Esophagus squamous epithelium (tissue), 5 donors: Measurements from ENCODE around the gene ANKRD17. TPM values are rescaled to one million over a fixed set of nuclear protein-coding genes. Genes with fewer than 3 reads are reported as not detected.

Source experiments
- DNase-seq: peaks from one replicate; lab custom pipeline; 2025; lab: John Stamatoyannopoulos, UW
- H3K27ac ChIP-seq, 4 donors: fragments of 200-600 bp; sonication (generic); one replicate each; pipeline ENCODE4 v1.5.1; 2016 to 2019; ENCODE audit warnings: mild to moderate bottlenecking in 1 of 4
- H3K27me3 ChIP-seq, 4 donors: fragments of 200-600 bp; sonication (generic); 1 replicate in 3 of 4; 2 replicates in 1 of 4; pipeline versions ENCODE4 v1.5.1 to v1.6.0; 2017 to 2021; ENCODE audit warnings: antibody characterized with exemption in 1 of 4
- H3K36me3 ChIP-seq, 3 donors: fragments of 200-600 bp; sonication (generic); one replicate each; pipeline ENCODE4 v1.5.1; 2016 to 2019
- H3K4me1 ChIP-seq, 3 donors: fragments of 200-600 bp; sonication (generic); one replicate each; pipeline ENCODE4 v1.5.1; 2017 to 2019
- H3K4me3 ChIP-seq, 4 donors: fragments of 200-600 bp; sonication (generic); 1 replicate in 3 of 4; 2 replicates in 1 of 4; pipeline ENCODE4 v1.5.1; 2016 to 2019; ENCODE audit warnings: mild to moderate bottlenecking in 2 of 4, moderate library complexity in 1 of 4
- H3K9me3 ChIP-seq, 3 donors: fragments of 200-600 bp; sonication (generic); one replicate each; pipeline ENCODE4 v1.5.1; 2016 to 2019
- POLR2A ChIP-seq, 4 donors: fragments of 450-650 bp; IDR thresholded peaks; one replicate each; pipeline ENCODE4 v1.6.1; 2017; ENCODE audit warnings: antibody characterized with exemption in 4 of 4, mild to moderate bottlenecking in 4 of 4, moderate library complexity in 3 of 4
- WGBS, 2 donors: methylation state at CpG; one replicate each; pipeline ENCODE4 v1.1.5; 2018; 5-methylcytosine and 5-hydroxymethylcytosine counted together
- intact Hi-C: fragments of 100-400 bp; cut with DNase I; formaldehyde crosslinking; loops from one replicate; pipeline ENCODE4 v1.15.0; 2022
- total RNA-seq, 4 donors: library from RNA; depleted of rRNA; stranded (reverse); fragments of >200 nt; gene quantifications; one replicate each; pipeline ENCODE4 v1.1.0, GENCODE V29; 2016
- TF ChIP-seq, protein P1 (sequence below), 6 experiments: fragments of 450-650 bp in 4 of 6; fragments of 200-600 bp in 2 of 6; sonication (generic) in 2 of 6; IDR thresholded peaks; one replicate each; pipeline ENCODE4 v1.5.1; 2016 to 2019; ENCODE audit warnings: antibody characterized with exemption in 6 of 6, mild to moderate bottlenecking in 4 of 6, moderate library complexity in 4 of 6
- donor health status: DM: yes; HTN: yes; CAD: no.

Gene ANKRD17
- total RNA-seq, 4 donors from 2014 or later: 31.3 to 55.5 (median 47.5) TPM

DNA sequence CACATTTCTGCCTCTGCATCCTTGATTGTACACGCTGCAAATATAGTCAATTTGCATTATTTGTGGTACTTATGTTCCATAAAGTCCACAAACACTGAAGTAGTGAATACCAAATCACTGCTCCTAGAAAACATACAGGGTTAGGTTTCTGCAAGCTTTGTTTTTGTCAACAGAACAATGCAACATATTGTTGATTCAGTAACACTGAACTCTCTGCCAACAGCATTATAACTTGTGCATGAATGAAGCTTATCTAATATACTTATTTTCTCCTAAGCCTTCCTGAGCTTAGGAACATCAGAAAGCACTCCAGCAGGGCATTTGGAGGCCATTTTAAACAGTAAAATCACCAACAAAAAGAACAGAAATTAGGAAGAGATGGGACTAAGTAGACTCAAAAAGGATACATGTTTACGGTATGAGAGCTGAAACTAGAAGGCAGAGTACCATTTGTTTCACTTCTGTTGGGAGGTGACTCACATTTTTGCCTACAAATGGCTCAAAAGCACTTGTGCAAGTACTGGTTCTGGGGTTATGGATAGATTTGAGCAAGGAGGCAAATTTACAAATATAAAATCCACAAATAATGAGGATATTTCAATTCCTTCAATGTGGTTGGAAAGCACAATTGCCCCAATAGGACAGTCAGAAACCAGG lies 203.2 kb downstream of the ANKRD17 start:
- Histone ChIP-seq H3K36me3 (peaks cover 5 to 73% (median 31%) of the 10 kb centered on the region in 3 donors), H3K4me1 (no peaks in the 10 kb centered on the region), H3K27me3 (no peaks in the 10 kb centered on the region), H3K4me3 (no peak overlapping the region), H3K9me3 (no peaks in the 10 kb centered on the region), H3K27ac (no peak overlapping the region)
- WGBS, 2 donors: 83 to 85% methylated on average over 2 of the region's 2 CpGs
- TF ChIP-seq, protein P1, sequence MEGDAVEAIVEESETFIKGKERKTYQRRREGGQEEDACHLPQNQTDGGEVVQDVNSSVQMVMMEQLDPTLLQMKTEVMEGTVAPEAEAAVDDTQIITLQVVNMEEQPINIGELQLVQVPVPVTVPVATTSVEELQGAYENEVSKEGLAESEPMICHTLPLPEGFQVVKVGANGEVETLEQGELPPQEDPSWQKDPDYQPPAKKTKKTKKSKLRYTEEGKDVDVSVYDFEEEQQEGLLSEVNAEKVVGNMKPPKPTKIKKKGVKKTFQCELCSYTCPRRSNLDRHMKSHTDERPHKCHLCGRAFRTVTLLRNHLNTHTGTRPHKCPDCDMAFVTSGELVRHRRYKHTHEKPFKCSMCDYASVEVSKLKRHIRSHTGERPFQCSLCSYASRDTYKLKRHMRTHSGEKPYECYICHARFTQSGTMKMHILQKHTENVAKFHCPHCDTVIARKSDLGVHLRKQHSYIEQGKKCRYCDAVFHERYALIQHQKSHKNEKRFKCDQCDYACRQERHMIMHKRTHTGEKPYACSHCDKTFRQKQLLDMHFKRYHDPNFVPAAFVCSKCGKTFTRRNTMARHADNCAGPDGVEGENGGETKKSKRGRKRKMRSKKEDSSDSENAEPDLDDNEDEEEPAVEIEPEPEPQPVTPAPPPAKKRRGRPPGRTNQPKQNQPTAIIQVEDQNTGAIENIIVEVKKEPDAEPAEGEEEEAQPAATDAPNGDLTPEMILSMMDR (IDR thresholded peaks at IDR 0.05): no peak
- no peak for TF ChIP-seq POLR2A (IDR thresholded peaks at IDR 0.05)
- intact Hi-C loops: no loop called here
- no peak for DNase-seq

DNA sequence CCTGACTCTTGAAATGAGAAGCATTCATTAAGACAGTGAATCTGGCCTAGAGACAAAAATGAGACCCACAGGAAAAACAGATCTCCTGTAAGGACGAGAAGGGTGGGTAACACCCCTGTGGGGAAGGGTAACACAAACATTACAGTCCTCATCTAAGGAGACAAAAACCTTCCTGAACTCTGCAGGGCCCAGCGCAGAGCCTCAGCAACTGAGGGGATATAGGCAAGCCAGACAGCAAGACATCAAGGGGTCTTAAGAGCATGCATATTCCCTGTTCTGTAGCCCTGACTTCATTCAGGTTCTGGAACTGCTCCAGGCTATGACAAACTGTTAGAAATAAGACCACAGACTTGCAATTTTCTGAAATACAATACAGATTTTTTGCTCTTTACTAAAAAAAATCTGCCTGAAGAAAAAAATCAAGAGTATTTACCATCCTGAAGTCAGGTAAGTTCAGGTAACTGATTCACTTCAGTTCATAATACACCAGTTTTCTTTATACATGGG lies 204.6 kb downstream of the ANKRD17 start:
- H3K36me3 ChIP-seq: peaks cover 5 to 60% (median 23%) of the 10 kb centered on the region in 3 donors
- no peak for TF ChIP-seq POLR2A (IDR thresholded peaks at IDR 0.05)
- TF ChIP-seq, protein P1 (IDR thresholded peaks at IDR 0.05): no peak
- H3K4me1 ChIP-seq: no peaks in the 10 kb centered on the region
- H3K27ac ChIP-seq: no peak overlapping the region
- no peaks in the 10 kb centered on the region for H3K27me3 ChIP-seq
- WGBS, 2 donors: 76 to 82% methylated on average over 2 of the region's 2 CpGs
- H3K4me3 ChIP-seq: no peak overlapping the region
- H3K9me3 ChIP-seq: no peaks in the 10 kb centered on the region
- intact Hi-C loops: no loop called here
- DNase-seq: no peak

DNA sequence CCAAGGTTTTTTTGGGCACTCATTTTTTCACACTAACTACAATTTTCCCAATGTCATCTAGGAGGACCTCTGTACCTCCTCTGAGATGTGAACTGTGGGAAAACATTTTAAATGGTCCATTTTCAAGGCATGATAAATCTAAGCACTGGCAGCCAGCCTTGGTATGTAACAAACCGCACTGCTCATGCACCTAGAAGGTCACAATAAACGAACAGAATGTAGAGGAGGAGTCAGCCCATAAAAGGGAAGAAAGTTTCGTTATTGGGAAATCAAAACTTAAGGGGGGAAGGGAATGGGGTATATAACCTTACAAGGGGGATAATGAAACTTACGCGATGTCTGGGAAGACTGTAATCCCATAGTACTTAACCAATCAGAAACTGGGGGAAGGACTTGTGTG lies 205.5 kb downstream of the ANKRD17 start:
- TF ChIP-seq POLR2A (IDR thresholded peaks at IDR 0.05): no peak
- TF ChIP-seq, protein P1 (IDR thresholded peaks at IDR 0.05): no peak
- WGBS, 2 donors: 83 to 85% methylated on average over 5 of the region's 5 CpGs
- no peak for DNase-seq

GRCh38 chr4:73051625-73052024 lies 207.0 kb downstream of the ANKRD17 start:
- WGBS, 2 donors: 100% methylated on average over 1 of the region's 1 CpG

More for the DNA sequence above, 205.5 kb downstream of the ANKRD17 start:
- Histone ChIP-seq H3K27ac (no peak overlapping the region), H3K4me1 (no peaks in the 10 kb centered on the region), H3K4me3 (no peak overlapping the region), H3K9me3 (no peaks in the 10 kb centered on the region), H3K36me3 (peaks cover 5 to 50% (median 18%) of the 10 kb centered on the region in 3 donors), H3K27me3 (no peaks in the 10 kb centered on the region)
- intact Hi-C loops: no loop called here

DNA sequence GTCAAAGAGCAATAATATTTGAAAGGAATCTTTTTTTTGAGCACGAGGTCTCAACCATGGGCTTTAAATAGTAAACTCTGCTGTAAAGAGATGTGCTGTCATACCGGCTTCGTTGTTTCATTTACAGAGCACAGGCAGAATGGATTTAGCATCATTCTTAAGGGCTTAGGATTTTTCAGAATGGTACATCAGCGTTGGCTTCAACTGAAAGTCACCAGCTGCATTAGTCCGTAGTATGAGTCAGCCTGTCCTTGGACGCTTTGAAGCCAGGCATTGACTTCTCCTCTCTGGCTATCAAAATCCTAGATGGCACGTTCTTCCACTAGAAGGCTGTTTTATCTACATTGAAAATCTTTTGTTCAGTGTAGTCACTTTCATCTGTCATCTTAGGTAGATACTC lies 212.7 kb downstream of the ANKRD17 start:
- 56 to 86% methylated on average over 7 of the region's 7 CpGs for WGBS, 2 donors
- Histone ChIP-seq H3K36me3 (no peaks in the 10 kb centered on the region), H3K27ac (no peak overlapping the region), H3K4me1 (no peaks in the 10 kb centered on the region), H3K4me3 (no peak overlapping the region), H3K9me3 (no peaks in the 10 kb centered on the region), H3K27me3 (no peaks in the 10 kb centered on the region)
- DNase-seq: no peak
- TF ChIP-seq POLR2A (IDR thresholded peaks at IDR 0.05): no peak
- TF ChIP-seq, protein P1 (IDR thresholded peaks at IDR 0.05): no peak
- intact Hi-C loops: no loop called here

More at GRCh38 chr4:73051625-73052024, 207.0 kb downstream of the ANKRD17 start:
- H3K4me1 ChIP-seq: no peaks in the 10 kb centered on the region
- no peak overlapping the region for H3K27ac ChIP-seq
- TF ChIP-seq POLR2A (IDR thresholded peaks at IDR 0.05): no peak
- TF ChIP-seq, protein P1 (IDR thresholded peaks at IDR 0.05): no peak
- H3K9me3 ChIP-seq: no peaks in the 10 kb centered on the region
- intact Hi-C loops: no loop called here
- no peaks in the 10 kb centered on the region for H3K27me3 ChIP-seq
- DNase-seq: no peak
- peaks cover under 1 to 36% (median 6%) of the 10 kb centered on the region in 3 donors for H3K36me3 ChIP-seq
- no peak overlapping the region for H3K4me3 ChIP-seq
